Esophagus muscularis mucosa (tissue), 4 donors: Measurements from ENCODE around the gene UGT2A2.

ENCODE experiments used
- EP300 ChIP-seq: sonication (generic); formaldehyde crosslinking; IDR thresholded peaks from one replicate; pipeline ENCODE4 v1.6.1; 2017; ENCODE audit warnings: antibody characterized with exemption
- POLR2A ChIP-seq: fragments of 450-650 bp; IDR thresholded peaks from one replicate; pipeline ENCODE4 v1.6.1; 2017; ENCODE audit warnings: antibody characterized with exemption, moderate library complexity, mild to moderate bottlenecking, low read depth
- POLR2AphosphoS5 ChIP-seq, 2 donors: sonication (generic); formaldehyde crosslinking; IDR thresholded peaks; one replicate each; pipeline ENCODE4 v1.6.1; 2017; ENCODE audit warnings: antibody characterized with exemption in 2 of 2
- TF ChIP-seq, protein P1 (sequence below), 3 experiments: fragments of 200-600 bp in 2 of 3; fragments of 450-650 bp in 1 of 3; sonication (generic) in 2 of 3; IDR thresholded peaks; one replicate each; pipeline ENCODE4 v1.5.1; 2017 to 2019; ENCODE audit warnings: antibody characterized with exemption in 3 of 3, mild to moderate bottlenecking in 2 of 3, moderate library complexity in 1 of 3

DNA sequence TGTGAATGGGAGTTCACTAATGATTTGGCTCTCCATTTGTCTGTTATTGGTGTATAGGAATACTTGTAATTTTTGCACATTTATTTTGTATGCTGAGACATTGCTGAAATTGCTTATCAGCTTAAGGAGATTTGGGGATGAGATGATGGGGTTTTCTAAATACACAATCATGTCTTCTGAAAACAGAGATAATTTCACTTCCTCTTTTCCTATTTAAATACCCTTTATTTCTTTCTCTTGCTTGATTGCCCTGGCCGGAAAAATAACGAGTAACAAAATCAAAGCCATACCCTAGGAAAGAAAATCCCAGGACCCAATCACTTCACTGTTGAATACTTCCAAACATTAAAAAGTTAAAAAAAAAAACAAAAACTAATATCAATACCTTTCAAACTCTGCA lies 76.0 kb downstream of the UGT2A2 start:
- TF ChIP-seq, protein P1, sequence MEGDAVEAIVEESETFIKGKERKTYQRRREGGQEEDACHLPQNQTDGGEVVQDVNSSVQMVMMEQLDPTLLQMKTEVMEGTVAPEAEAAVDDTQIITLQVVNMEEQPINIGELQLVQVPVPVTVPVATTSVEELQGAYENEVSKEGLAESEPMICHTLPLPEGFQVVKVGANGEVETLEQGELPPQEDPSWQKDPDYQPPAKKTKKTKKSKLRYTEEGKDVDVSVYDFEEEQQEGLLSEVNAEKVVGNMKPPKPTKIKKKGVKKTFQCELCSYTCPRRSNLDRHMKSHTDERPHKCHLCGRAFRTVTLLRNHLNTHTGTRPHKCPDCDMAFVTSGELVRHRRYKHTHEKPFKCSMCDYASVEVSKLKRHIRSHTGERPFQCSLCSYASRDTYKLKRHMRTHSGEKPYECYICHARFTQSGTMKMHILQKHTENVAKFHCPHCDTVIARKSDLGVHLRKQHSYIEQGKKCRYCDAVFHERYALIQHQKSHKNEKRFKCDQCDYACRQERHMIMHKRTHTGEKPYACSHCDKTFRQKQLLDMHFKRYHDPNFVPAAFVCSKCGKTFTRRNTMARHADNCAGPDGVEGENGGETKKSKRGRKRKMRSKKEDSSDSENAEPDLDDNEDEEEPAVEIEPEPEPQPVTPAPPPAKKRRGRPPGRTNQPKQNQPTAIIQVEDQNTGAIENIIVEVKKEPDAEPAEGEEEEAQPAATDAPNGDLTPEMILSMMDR (IDR thresholded peaks at IDR 0.05): no peak
- TF ChIP-seq POLR2A (no peak), POLR2AphosphoS5 (IDR thresholded peaks at IDR 0.05) (no peak), EP300 (no peak)
